ENCODE data around the gene C19orf44.

DNA sequence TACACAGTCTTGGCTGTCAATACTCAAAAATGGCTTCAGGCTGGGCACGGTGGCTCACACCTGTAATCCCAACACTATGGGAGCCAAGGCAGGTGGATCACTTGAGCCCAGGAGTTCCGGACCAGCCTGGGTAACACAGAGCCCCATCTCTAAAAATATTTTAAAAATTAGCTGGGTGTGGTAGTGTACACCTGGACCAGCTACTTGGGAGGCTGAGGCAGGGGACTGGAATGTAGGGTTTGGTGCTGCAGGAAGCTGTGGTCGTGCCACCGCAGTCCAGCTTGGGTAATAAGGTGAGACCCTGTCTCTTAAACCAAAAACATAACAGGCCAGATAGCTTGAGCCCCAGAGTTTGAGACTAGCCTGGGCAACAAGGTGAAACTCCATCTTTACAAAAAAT is 52.8 kb downstream of the C19orf44 start:
- TF ChIP-seq SP1 (IDR thresholded peaks at IDR 0.05) (no peak), TARDBP (IDR thresholded peaks at IDR 0.05) (no peak), SUZ12 (IDR thresholded peaks at IDR 0.05) (no peak), FOXK2 (IDR thresholded peaks at IDR 0.05) (no peak), BHLHE40 (IDR thresholded peaks at IDR 0.05; ENCODE audit: borderline replicate concordance) (no peak), ZNF384 (IDR thresholded peaks at IDR 0.05) (no peak), FOXM1 (IDR thresholded peaks at IDR 0.05; ENCODE audit: borderline replicate concordance) (no peak), NFRKB (IDR thresholded peaks at IDR 0.05) (no peak), CTBP1 (IDR thresholded peaks at IDR 0.05; ENCODE audit: borderline replicate concordance) (no peak)
- TF ChIP-seq, protein P1, sequence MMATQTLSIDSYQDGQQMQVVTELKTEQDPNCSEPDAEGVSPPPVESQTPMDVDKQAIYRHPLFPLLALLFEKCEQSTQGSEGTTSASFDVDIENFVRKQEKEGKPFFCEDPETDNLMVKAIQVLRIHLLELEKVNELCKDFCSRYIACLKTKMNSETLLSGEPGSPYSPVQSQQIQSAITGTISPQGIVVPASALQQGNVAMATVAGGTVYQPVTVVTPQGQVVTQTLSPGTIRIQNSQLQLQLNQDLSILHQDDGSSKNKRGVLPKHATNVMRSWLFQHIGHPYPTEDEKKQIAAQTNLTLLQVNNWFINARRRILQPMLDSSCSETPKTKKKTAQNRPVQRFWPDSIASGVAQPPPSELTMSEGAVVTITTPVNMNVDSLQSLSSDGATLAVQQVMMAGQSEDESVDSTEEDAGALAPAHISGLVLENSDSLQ (IDR thresholded peaks at IDR 0.05): no peak
